HG03045 (cell line): ENCODE results near the gene SLIT1.

Source experiments
- ATAC-seq: cut with Tn5 transposase; IDR thresholded peaks from one replicate; pipeline ENCODE4 v1.9.1; 2021; ENCODE audit warnings: mild to moderate bottlenecking, moderate library complexity; ENCODE audit not compliant: unreplicated experiment

SLIT1 gene

DNA sequence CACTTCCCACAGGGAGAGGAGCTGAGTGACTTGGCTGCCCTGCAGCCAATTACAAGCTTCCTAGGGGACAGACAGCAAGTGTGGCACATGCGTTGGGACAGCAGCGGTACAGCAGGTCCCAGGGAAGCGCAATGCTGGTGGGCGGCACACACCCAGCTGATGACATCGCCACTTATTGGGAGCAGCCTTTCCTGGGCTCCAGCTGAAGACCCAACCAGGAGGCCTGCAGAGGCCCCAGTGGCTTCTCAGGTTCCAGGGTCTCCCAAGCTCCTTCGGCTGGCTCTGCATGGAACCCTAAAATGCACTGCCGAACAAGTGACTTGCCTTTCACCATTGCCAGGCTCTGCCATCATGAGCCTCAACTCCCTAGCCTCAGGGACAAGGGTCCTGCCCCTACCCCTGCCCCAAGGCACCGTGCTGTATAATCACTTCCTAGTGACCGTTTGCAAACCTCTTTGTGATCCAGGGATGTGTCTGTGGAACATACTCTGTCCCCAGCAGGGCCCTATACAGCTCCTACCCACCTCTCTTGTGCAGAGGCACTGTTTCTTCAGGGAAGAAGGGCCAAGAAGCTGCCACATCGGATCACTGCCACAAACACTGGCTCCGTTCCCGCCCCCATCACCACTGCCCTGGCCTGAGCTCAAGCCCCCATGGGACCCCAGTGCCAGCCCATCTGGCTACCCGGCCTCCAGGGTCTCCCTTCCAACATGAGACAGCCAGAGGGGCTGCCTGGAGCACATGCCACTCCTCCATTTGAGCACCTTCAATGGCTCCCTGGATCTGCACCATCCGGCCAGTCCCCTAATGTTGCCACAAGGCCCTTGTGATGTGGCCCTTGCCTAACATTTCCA lies 19.3 kb upstream of the SLIT1 start:
- no peak for ATAC-seq

- no peak for ATAC-seq
Measured at GRCh38 chr10:97203220-97203619, 17.5 kb upstream of the SLIT1 start.

DNA sequence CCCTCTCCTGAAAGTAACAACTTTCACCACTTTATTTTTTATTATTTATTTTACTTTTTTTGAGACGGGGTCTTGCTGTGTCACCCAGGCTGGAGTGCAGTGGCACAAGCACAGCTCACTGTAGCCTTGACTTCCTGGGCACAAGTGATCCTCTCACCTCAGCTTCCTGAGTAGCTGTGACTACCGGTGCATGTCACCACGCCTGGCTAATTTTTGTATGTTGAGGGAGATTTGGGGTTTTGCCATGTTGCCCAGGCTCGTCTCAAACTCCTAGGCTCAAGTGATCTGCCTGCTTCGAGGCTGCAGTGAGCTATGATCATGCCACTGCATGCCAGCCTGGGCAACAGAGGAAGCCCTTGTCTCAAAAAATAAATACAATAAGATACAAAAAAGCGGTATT lies 14.9 kb upstream of the SLIT1 start:
- ATAC-seq: no peak

DNA sequence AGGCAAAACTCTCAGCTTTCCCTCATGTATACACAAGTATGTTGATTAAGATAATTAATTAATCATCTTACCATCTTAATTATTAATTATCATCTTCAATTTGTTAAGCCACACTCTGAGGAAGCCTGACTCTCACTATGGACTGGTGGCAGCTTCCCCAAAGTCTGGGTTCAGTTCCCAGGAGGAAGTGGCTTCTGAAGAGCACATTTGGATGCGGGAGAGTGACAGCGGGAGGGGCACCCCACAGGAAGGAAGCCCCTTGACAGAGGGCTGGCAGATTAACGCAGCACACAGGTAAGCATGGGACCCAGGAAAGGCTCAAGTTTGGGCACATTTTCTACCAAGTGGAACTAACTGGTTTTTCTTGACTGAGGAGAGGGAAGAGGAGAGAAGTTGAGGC lies 13.4 kb upstream of the SLIT1 start:
- no peak for ATAC-seq

- no peak for ATAC-seq
Measured at GRCh38 chr10:97197030-97197500, 11.3 kb upstream of the SLIT1 start.

DNA sequence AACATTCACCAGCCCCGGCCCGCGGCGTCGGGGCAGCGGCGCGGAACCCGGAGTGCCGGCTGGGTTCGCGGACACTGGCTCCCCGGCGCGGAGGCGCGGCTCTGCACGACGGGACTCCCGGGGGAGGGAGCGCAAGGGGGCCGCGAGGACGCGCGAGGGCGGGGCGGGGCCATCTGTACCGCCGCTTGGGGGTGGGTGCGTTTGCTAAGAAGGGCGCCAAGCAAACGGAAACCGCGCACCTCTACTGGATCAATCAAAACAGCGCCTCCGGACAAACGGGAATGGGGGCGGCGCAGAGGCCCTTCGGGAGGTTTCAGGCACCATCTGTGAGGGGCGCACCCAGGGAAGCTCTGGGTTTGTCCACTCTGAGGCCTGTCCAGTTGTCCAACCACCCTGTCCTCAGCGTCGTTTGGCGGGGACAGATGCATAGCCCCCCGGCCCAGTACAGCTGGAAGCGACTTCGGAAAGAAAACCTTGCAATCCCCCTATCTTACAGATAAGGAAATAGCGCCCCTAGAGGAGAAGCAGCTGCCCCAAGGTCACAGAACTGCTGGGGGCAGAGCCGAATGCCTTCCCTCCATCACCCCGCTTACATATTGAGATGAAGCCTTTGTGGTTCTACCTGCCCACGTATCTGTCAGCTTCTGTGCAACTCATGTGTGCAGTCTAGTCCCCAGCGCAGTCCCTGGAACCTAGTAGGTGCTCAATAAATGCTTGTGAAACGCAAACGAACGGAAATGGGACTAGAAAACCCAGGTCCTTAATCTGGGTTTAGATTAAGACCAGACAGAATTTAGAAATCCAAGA lies 10.7 kb upstream of the SLIT1 start:
- peak; percentile 78 for ATAC-seq

DNA sequence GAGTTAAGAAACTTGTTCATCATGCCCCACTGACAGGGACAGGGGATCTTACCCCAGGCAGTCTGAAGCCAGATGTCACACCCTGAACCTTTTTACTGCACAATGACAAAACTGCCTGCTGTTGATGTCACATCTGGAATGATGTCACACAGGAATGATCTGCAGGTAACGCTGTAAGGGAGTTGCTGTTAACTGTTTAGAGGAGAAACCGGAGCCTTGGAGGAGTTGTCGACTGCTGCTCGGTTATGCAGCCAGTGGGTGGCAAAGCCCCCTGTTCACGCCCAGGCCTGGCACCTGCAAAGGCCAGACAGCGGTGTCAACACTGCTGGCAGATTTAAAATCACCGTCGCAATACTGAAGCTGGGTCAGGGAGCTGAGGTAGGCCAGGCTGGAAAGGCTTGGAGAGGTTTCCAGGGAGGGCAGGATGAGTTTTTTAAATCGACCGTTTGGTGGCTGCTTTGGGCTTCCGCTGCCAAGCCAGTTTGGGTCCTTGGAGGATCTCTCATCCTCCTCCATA lies 10.0 kb upstream of the SLIT1 start:
- ATAC-seq: no peak

DNA sequence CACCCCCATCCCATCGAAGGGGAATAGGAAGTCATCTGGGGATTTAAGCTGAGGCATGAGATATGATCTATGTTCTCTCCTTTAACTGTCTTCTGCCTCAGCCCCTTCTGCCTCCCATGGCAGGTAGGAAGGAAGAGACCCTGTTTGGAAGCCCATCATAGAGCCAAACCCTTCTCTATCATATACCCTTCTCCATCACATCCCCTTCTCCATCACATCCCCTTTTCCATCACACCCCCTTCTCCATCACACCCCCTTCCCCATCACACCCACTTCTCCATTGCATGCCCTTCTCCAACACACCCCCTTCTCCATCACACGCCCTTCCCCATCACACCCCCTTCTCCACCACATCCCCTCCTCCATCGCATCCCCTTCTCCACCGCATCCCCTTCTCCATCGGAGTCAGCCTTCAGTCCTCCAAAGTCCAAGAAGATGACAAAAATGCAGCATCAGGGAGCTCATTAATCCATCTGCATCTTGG lies 7.2 kb upstream of the SLIT1 start:
- no peak for ATAC-seq

DNA sequence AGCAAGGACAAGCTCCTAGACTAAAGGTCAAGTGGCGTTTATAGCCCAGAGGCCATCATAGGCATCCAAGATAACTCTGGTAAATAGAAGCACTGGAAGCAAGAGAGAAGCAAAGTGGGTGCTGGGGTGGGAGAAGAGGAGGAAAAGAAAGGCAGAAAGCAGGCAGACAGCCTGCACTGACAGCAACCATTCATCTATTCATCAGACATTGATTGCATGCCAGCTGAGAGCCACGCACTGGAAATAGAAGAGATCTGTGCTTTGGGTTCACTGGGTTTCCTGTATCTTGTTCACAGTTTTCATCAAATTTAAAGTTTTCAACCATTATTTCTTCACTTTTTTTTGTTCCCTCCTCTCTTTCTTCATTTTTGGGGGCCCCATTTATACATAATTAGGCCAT lies 4.7 kb upstream of the SLIT1 start:
- no peak for ATAC-seq

- ATAC-seq: no peak
Measured at GRCh38 chr10:97188261-97188711, 2.5 kb upstream of the SLIT1 start.

DNA sequence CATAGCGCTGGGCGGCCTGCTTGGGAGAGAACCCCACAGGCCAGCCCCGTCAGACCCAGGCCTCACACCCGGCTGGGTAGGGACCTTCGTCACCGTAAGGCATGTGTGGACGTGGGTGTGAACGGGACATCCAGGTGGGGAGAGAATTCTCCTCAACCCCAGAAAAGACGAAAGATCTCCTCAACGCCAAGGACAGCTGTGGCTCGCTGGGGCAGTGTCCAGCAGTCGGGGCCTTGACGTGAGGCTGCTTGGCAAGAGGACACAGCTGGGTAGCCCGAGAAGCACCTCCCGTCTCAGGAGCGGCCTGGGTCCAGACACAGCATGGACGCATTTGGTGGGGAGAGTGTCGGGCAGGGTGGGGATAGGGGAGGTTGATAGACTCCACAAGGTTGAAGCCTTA lies 1.2 kb upstream of the SLIT1 start:
- no peak for ATAC-seq

- ATAC-seq: no peak
Measured at GRCh38 chr10:97184971-97185325, 811 bp downstream of the SLIT1 start.

DNA sequence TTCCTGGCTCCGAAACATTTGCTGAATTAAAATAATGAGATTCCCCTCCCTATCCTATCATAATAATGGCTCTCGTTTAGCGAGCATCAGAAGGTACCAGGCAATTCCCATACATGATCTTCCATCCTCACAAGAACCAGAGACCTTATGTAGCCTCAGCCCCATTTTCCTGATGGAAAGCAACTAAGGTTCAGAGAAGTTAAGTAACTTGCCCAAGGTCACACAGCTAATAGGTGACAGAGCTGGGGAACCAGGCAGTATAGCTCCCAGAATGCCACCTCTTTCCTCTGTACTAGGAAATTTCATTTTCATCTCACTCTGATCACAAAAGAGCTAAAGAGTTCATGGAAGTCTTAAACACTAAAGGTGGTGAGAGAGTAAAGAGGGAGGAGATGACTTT lies 2.4 kb downstream of the SLIT1 start:
- ATAC-seq: no peak

DNA sequence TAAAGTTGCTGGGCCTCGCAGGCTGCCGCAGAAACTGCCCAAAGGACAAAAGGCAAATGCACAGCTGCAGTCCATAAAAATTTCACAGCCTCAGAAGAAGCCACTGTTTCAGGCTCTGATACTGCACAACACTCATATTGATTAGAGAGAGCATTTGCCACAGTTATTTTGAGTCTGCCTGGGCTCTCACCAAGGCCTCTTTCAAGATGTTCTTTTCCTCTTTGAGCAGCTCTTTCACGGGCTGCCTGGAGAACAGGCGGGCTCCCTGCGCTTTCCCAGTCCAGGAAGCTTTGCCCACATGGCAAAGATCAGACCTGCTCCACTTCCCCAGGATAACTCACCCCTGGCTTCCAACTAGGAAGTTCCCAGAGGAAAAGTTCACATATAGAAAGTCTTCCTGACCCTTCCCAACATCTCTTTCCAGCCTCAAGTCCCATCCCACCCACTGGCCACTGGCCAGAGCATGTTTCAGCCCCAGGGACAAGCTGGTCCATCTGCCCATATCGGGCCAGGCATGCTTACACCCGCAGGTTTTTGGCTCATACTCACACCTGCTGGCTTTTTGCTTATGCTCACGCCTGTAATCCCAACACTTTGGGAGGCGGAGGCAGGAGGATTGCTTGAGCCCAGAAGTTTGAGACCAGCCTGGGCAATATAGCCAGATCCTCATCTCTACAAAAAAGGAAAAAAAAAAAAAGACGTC lies 3.3 kb downstream of the SLIT1 start:
- no peak for ATAC-seq

DNA sequence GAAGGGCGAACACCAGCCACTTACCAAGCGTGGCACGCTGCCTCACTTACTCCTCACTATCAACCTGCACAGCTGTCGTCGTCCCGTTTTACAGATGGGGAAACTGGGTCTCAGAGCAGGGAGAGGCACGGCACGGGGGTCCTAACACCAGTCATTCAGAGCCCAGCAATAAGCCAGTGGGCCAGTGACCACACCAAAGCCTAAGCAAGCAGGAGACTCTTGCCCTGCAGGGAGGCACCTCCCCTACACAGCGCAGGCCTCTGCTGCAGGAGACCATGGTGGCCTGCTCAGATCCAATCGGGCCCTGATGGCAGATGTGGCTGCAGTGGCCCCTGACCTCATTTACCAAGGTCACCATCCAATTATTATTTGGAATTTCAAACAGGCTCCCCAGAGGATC lies 4.8 kb downstream of the SLIT1 start:
- ATAC-seq: no peak

DNA sequence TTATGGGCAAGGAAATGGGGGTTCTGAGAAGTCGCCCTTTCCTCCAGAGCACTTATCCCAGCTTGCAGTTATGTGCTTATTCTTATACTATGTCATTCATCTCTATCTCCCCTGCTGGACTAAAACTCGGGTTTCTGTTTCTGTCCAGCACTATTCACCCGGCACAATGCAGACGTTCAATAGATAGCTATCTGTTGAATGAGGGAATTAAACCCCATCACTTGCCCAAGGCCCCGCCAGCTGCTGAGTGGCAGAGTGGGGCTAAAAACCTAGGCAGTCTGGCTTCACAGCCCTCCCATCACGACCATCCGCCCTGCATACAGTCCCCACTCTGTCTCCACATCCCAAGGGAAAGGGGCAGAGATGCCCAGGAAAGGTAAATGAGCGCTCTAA lies 5.4 kb downstream of the SLIT1 start:
- no peak for ATAC-seq

GRCh38 chr10:97179731-97180362 lies 5.9 kb downstream of the SLIT1 start:
- ATAC-seq: no peak

DNA sequence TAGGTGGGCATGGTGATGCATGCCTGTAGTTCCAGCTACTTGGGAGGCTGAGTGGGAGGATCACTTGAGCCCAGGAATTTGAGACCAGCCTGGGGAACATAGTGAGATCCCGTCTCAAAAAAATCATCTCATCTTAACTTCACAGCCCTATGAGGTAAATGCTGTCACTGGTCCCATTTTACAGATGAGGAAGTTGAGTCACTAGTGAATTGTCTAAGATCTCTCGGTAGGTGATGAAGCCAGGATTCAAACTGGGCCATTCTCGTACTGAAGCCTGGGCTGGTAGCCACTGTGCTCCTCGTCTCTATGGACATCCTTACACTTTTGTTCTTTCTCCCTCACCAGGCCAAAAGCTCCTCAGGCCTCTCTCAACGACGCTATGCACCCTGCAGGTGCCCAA lies 6.4 kb downstream of the SLIT1 start:
- no peak for ATAC-seq

- no peak for ATAC-seq
Measured at GRCh38 chr10:97178074-97178473, 7.7 kb downstream of the SLIT1 start.

DNA sequence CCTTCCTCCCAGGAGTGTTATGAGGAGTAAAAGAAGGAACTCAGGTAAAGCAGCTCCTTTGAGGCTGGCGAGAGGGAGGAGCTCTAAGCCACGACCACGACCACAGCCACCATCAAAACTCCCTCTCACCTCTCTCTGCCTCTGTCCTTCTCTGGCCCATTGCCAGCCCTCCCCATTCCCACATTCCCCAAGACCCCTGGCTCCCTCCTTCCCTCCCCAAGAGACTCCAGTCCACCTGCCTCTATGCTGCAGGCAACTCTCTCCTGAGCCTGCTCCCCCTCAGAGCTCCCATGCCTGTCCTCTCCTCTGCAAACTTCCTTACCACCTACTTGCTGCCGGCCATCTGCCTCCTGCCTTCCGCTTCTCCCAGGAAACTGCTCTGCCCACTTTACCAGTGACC lies 9.5 kb downstream of the SLIT1 start:
- ATAC-seq: no peak

DNA sequence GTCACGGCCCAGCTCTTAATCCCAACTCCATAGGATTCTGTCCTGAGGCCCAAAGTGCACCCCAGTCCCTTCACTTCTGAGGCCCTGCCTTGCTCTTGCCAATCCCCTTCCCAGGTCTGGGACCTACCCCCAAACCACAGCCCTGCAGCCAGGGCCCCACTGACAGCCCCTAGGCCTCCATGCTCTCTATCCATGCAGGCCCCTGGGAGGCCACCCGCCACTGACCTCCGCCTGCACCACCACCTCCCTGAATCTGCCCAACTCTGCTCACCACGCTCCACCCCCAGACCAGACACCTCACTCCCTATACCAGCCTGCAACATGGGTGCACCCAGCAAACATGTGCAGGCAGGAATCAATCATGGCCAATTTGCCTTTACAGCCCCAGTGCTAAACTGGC lies 10.2 kb downstream of the SLIT1 start:
- ATAC-seq: no peak
